Activated T-cell treated with anti-CD3 and anti-CD28 coated beads, Interleukin-2, amount 50 U/mL, for 4 hours (primary cell): ENCODE measurements around the gene ANKRD27. TPM values are rescaled to one million over a fixed set of nuclear protein-coding genes. Genes with fewer than 3 reads are reported as not detected.
"Not testable (repeated sequence)": the region's sequence is repeated elsewhere in the genome, so short reads cannot be mapped to it uniquely, and the experiment has no call there.

Source experiments
- ATAC-seq, 2 donors: fragments of 200-7000 bp; cut with Tn5 transposase; one replicate each; pipeline ENCODE4 v1.10.0; 2021
- DNase-seq: peaks from one replicate; pipeline ENCODE4 v3.0.0-alpha.2; 2020
- H3K27me3 Mint-ChIP-seq: one replicate; pipeline ENCODE4 v1.8.0; 2021; ENCODE audit warnings: low read depth, mixed read lengths
- H3K36me3 Mint-ChIP-seq: one replicate; pipeline ENCODE4 v1.8.0; 2022; ENCODE audit warnings: mixed read lengths; ENCODE audit not compliant: insufficient read depth
- H3K4me1 Mint-ChIP-seq: one replicate; pipeline ENCODE4 v1.8.0; 2021; ENCODE audit warnings: low read depth, mixed read lengths
- H3K4me3 Mint-ChIP-seq: one replicate; pipeline ENCODE4 v1.8.0; 2021; ENCODE audit warnings: mild to moderate bottlenecking, moderate library complexity, mixed read lengths
- H3K9me3 Mint-ChIP-seq: one replicate; pipeline ENCODE4 v1.8.0; 2021; ENCODE audit warnings: mixed read lengths
- total RNA-seq, 3 donors: library from RNA; stranded (reverse); gene quantifications; one replicate each; pipeline ENCODE4 v1.2.1, GENCODE V29; 2021

ANKRD27 gene
- 10 to 100 TPM; 24.9 to 25.1 (median 25.0) TPM for total RNA-seq

- Mint-ChIP-seq H3K27me3 (peaks cover 12% of the 10 kb centered on the region), H3K4me1 (peaks cover 28% of the 10 kb centered on the region), H3K4me3 (peak within 1 kb of the TSS; percentile 95), H3K9me3 (no peaks in the 10 kb centered on the region), H3K36me3 (no peaks in the 10 kb centered on the region)
- DNase-seq (peak; percentile 97), ATAC-seq (peak; percentile 97)
Measured at GRCh38 chr19:32674931-32675719, at the start of gene ANKRD27. Gene ANKRD27, minus strand, starts transcription at chr19:32675180. Its CDS starts 16,165 bp downstream, at chr19:32659015.

GRCh38 chr19:32720936-32721250 is 45.9 kb upstream of the ANKRD27 start:
- H3K4me3 Mint-ChIP-seq, result no peak overlapping the region
- DNase-seq (no peak), ATAC-seq (no peak)
- no peaks in the 10 kb centered on the region for H3K4me1 Mint-ChIP-seq
- H3K9me3 Mint-ChIP-seq, result no peaks in the 10 kb centered on the region
- H3K36me3 Mint-ChIP-seq, result no peaks in the 10 kb centered on the region
- no peaks in the 10 kb centered on the region for H3K27me3 Mint-ChIP-seq

GRCh38 chr19:32720216-32720935 is 45.4 kb upstream of the ANKRD27 start:
- Mint-ChIP-seq H3K36me3 (peaks cover under 1% of the 10 kb centered on the region), H3K27me3 (no peaks in the 10 kb centered on the region), H3K4me1 (no peaks in the 10 kb centered on the region), H3K9me3 (no peaks in the 10 kb centered on the region), H3K4me3 (no peak overlapping the region)
- no peak for ATAC-seq
- no peak for DNase-seq

GRCh38 chr19:32719611-32720059 is 44.7 kb upstream of the ANKRD27 start, which contains the start of gene TDRD12:
Gene TDRD12, plus strand, starts transcription at chr19:32719767. Its CDS starts 306 bp downstream, at chr19:32720073.
- no peaks in the 10 kb centered on the region for H3K9me3 Mint-ChIP-seq
- H3K27me3 Mint-ChIP-seq, result no peaks in the 10 kb centered on the region
- H3K4me3 Mint-ChIP-seq, result no peak within 1 kb of the TSS
- H3K4me1 Mint-ChIP-seq, result no peaks in the 10 kb centered on the region
- ATAC-seq (no peak), DNase-seq (no peak)
- H3K36me3 Mint-ChIP-seq, result peaks cover 5% of the 10 kb centered on the region

GRCh38 chr19:32718286-32718685 is 43.3 kb upstream of the ANKRD27 start:
- H3K27me3 Mint-ChIP-seq, result no peaks in the 10 kb centered on the region
- ATAC-seq, result no peak
- H3K36me3 Mint-ChIP-seq, result peaks cover 10% of the 10 kb centered on the region
- no peaks in the 10 kb centered on the region for H3K4me1 Mint-ChIP-seq
- no peaks in the 10 kb centered on the region for H3K9me3 Mint-ChIP-seq
- H3K4me3 Mint-ChIP-seq, result no peak overlapping the region
- DNase-seq, result no peak

- Mint-ChIP-seq H3K9me3 (no peaks in the 10 kb centered on the region), H3K27me3 (no peaks in the 10 kb centered on the region), H3K36me3 (peaks cover 15% of the 10 kb centered on the region), H3K4me1 (no peaks in the 10 kb centered on the region), H3K4me3 (no peak overlapping the region)
- ATAC-seq, result no peak
- no peak for DNase-seq
Measured at GRCh38 chr19:32717496-32717895, 42.5 kb upstream of the ANKRD27 start.

GRCh38 chr19:32716203-32716602 is 41.2 kb upstream of the ANKRD27 start:
- peaks cover 16% of the 10 kb centered on the region for H3K36me3 Mint-ChIP-seq
- not testable (repeated sequence) for H3K9me3 Mint-ChIP-seq, H3K4me1 Mint-ChIP-seq, DNase-seq, H3K27me3 Mint-ChIP-seq, H3K4me3 Mint-ChIP-seq, ATAC-seq

- no peaks in the 10 kb centered on the region for H3K9me3 Mint-ChIP-seq
- peaks cover 17% of the 10 kb centered on the region for H3K4me1 Mint-ChIP-seq
- peaks cover 21% of the 10 kb centered on the region for H3K36me3 Mint-ChIP-seq
- DNase-seq, result no peak
- ATAC-seq, result no peak
- H3K27me3 Mint-ChIP-seq, result no peaks in the 10 kb centered on the region
- H3K4me3 Mint-ChIP-seq, result no peak overlapping the region
Measured at GRCh38 chr19:32711747-32712146, 36.8 kb upstream of the ANKRD27 start.

- Mint-ChIP-seq H3K4me1 (peaks cover 21% of the 10 kb centered on the region), H3K4me3 (no peak overlapping the region), H3K36me3 (peaks cover 20% of the 10 kb centered on the region), H3K27me3 (no peaks in the 10 kb centered on the region), H3K9me3 (peaks cover 4% of the 10 kb centered on the region)
- no peak for DNase-seq
- no peak for ATAC-seq
Measured at GRCh38 chr19:32709032-32709431, 34.1 kb upstream of the ANKRD27 start.

GRCh38 chr19:32708457-32708856 is 33.5 kb upstream of the ANKRD27 start:
- no peak overlapping the region for H3K4me3 Mint-ChIP-seq
- DNase-seq (peak; percentile 21), ATAC-seq (peak; percentile 92 to 93)
- peaks cover 21% of the 10 kb centered on the region for H3K4me1 Mint-ChIP-seq
- H3K27me3 Mint-ChIP-seq, result no peaks in the 10 kb centered on the region
- H3K36me3 Mint-ChIP-seq, result peaks cover 21% of the 10 kb centered on the region
- peaks cover 4% of the 10 kb centered on the region for H3K9me3 Mint-ChIP-seq

- not testable (repeated sequence) for H3K9me3 Mint-ChIP-seq, H3K4me3 Mint-ChIP-seq, DNase-seq, ATAC-seq, H3K27me3 Mint-ChIP-seq
- Mint-ChIP-seq H3K4me1 (peaks cover 29% of the 10 kb centered on the region), H3K36me3 (peaks cover 41% of the 10 kb centered on the region)
Measured at GRCh38 chr19:32704006-32704405, 29.0 kb upstream of the ANKRD27 start.

- ATAC-seq (no peak), DNase-seq (no peak)
- H3K4me3 Mint-ChIP-seq, result no peak overlapping the region
- H3K36me3 Mint-ChIP-seq, result peaks cover 56% of the 10 kb centered on the region
- H3K9me3 Mint-ChIP-seq, result peaks cover 8% of the 10 kb centered on the region
- no peaks in the 10 kb centered on the region for H3K27me3 Mint-ChIP-seq
- H3K4me1 Mint-ChIP-seq, result peaks cover 21% of the 10 kb centered on the region
Measured at GRCh38 chr19:32702010-32702409, 27.0 kb upstream of the ANKRD27 start.

- not testable (repeated sequence) for H3K27me3 Mint-ChIP-seq, DNase-seq, H3K4me3 Mint-ChIP-seq, H3K9me3 Mint-ChIP-seq, ATAC-seq
- peaks cover 61% of the 10 kb centered on the region for H3K36me3 Mint-ChIP-seq
- H3K4me1 Mint-ChIP-seq, result peaks cover 30% of the 10 kb centered on the region
Measured at GRCh38 chr19:32700129-32700528, 25.1 kb upstream of the ANKRD27 start.

GRCh38 chr19:32696771-32697170 is 21.8 kb upstream of the ANKRD27 start:
- H3K27me3 Mint-ChIP-seq, ATAC-seq, H3K4me3 Mint-ChIP-seq, DNase-seq, H3K9me3 Mint-ChIP-seq: not testable (repeated sequence)
- Mint-ChIP-seq H3K4me1 (peaks cover 54% of the 10 kb centered on the region), H3K36me3 (peaks cover 50% of the 10 kb centered on the region)

GRCh38 chr19:32695506-32695905 is 20.5 kb upstream of the ANKRD27 start:
- Mint-ChIP-seq H3K36me3 (peaks cover 45% of the 10 kb centered on the region), H3K4me3 (peak overlapping the region; percentile 29), H3K4me1 (peaks cover 57% of the 10 kb centered on the region)
- ATAC-seq, H3K9me3 Mint-ChIP-seq, DNase-seq, H3K27me3 Mint-ChIP-seq: not testable (repeated sequence)
